GM19395 (cell line): ENCODE data around the gene PCARE.

Experiments
- ATAC-seq: cut with Tn5 transposase; IDR thresholded peaks from one replicate; pipeline ENCODE4 v1.9.1; 2021; ENCODE audit warnings: mild to moderate bottlenecking, moderate library complexity; ENCODE audit not compliant: unreplicated experiment

The PCARE gene

DNA sequence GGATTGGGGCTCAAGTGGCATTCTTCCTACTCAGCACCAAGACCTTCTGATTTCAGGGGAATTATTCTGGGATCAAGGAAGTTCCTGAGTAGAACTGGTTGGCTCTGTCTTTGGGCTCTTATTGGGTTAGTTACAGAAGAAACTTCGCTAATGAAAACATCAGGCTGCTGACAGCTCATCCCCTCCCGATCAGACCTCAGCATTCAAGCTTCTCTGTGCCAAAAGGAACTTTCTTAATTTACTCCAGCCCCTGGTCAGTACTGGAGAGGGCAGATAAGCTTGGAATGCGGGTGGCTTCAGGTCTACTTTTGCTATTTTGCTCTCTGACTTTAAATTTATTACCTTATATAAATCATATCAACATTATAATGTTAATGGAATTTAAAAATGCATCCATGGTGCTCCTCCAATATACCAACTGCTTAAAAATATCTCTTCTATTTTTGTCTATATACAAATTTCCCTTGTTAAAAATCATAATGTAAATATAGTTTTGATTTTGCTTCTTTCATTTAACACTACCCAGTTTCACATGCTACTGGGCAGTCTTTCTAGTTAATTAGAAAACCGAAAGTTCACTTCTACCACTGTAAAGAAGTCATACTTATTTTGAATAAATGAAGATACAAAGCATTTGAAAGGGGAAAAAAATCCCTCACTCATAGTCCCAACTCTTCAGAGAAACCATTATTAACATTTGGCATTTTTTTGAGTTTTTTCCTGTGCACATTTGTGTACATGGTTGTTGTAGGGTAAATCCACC is 34.4 kb downstream of the PCARE start:
- ATAC-seq: no peak

DNA sequence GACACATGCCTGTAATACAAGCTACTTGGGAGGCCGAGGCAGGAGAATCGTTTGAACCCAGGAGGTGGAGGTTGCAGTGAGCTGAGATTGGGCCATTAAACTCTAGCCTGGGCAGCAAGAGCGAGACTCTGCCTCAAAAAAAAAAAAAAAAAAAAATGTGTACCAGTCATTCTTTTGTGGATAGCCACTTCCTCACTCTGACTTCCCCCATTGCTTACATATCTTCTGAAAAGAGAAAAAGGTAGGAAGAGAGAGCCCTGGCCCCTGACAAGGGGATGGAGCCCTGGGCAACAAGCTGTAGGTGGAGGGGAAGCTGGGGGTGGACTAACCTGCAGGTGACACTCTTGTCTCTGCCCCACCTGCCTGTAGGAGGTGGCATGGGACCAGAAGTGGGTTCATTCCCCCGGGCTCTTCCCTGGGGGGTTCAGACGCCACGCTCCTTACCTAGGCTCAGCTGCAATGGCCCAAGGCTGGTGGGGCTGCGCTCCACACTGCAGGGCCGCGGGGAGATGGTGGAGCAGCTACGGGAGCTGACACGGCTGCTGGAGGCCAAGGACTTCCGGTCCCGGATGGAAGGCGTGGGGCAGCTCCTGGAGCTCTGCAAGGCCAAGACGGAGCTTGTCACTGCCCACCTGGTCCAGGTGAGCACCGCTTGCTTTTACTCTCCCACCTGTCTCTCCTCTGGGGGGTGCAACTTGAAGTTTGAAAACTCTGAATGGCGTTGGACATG is 39.1 kb downstream of the PCARE start:
- ATAC-seq: no peak

DNA sequence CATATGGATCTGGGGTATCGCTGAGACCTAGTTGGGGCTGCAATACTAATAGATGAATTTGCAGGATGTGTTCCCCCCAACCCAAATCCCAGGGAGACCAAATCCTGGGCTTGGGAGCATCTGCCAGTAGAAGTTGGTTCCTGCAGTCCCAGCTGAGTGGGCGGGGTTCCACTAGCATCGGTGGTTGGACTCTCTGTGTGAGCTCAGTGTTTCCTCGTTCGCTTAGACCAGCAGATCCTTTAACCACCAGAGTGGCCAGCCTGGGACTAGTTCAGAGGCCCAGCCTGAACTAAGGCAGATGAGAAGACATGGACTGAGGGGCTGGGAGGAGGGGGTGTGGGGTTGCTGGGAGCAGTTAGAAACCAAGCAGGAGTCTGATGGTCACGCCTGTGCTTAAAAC is 40.7 kb downstream of the PCARE start:
- ATAC-seq: no peak

GRCh38 chr2:29033172-29033571 is 41.2 kb downstream of the PCARE start:
- ATAC-seq: no peak

DNA sequence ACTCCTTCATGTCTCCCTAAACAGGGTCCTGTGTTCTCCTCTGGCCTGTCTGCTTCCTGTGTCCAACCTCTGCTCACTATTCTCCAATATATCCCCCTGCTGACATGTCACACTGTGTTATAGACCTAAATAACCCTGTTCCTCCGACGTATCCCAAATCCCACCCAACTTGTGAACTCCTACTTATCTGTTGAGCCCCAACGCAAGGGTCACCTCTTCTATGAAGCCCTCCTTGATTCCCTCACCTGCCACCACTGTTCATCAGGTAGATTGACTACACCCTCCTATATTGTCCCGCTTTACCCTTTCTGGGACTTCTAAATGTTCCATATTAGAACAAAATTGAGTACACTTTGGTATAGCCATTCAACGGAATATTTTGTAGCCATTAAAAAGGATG is 42.1 kb downstream of the PCARE start:
- ATAC-seq: no peak

DNA sequence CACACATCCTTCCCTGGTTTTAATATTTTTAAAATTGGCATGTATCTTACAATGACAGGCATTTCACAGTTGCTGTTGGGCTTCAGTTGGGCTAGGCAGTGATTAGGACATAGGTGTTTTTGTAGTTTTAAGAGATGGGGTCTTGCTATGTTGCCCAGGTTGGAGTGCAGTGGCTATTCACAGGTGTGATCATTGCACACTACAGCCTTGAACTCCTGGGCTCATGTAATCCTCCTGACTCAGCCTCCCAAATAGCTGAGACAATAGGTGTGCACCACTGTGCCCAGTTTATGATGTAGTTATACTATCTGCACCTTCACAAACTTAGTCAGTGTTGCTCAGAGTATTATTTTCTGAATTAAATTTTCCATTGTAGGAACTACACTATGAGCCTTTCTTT is 43.3 kb downstream of the PCARE start:
- ATAC-seq: no peak

GRCh38 chr2:29025711-29026110 is 48.6 kb downstream of the PCARE start:
- no peak for ATAC-seq

GRCh38 chr2:29024882-29025430 is 49.4 kb downstream of the PCARE start:
- no peak for ATAC-seq

- ATAC-seq: no peak
Observed at GRCh38 chr2:29023188-29023587, 51.1 kb downstream of the PCARE start.

DNA sequence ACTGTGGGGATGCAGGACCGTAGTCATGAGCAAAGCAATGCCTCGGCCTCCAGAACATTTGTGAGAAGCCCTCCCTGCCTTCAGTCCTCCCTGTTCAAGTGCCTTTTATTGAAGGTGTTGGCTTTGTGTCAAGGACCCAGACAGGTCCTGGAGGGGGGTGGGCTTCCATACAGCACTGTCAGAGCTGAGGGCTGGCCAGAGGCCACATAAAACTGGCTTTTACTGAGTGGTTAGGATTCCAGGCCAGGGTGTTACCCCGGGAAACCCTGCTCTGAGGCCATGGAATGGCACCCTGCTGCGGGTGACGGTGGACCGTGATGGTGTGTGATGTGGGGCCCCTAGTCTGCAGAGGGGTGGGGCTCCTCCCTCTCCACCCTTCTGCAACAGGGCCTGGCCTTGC is 51.6 kb downstream of the PCARE start:
- no peak for ATAC-seq

GRCh38 chr2:29021886-29022285 is 52.4 kb downstream of the PCARE start:
- no peak for ATAC-seq

- no peak for ATAC-seq
Observed at GRCh38 chr2:29017716-29018435, 56.4 kb downstream of the PCARE start.

- ATAC-seq: no peak
Observed at GRCh38 chr2:29016504-29016903, 57.8 kb downstream of the PCARE start.

- no peak for ATAC-seq
Observed at GRCh38 chr2:29015701-29016470, 58.4 kb downstream of the PCARE start.

- ATAC-seq: no peak
Observed at GRCh38 chr2:29014811-29015421, 59.4 kb downstream of the PCARE start.

DNA sequence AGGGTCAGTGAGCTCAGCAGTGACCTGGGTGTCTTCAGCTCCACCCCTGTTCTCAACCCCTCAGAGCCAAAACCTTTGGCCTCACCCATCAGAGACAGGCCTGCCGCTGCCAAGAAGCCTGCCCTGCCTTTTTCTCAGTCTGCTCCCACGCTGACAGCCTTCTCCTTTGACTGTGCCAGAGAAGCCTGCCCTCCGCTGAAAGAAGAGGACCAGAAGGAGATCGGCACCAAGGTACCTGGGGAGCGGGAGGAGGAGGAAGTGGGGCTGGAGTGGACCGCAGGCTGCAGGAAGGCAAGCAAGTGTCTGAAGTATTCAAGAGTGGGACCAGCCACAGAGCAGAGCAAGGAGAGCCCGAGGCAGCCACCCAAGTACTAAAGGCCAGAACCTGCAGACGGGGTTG is 60.0 kb downstream of the PCARE start:
- no peak for ATAC-seq

DNA sequence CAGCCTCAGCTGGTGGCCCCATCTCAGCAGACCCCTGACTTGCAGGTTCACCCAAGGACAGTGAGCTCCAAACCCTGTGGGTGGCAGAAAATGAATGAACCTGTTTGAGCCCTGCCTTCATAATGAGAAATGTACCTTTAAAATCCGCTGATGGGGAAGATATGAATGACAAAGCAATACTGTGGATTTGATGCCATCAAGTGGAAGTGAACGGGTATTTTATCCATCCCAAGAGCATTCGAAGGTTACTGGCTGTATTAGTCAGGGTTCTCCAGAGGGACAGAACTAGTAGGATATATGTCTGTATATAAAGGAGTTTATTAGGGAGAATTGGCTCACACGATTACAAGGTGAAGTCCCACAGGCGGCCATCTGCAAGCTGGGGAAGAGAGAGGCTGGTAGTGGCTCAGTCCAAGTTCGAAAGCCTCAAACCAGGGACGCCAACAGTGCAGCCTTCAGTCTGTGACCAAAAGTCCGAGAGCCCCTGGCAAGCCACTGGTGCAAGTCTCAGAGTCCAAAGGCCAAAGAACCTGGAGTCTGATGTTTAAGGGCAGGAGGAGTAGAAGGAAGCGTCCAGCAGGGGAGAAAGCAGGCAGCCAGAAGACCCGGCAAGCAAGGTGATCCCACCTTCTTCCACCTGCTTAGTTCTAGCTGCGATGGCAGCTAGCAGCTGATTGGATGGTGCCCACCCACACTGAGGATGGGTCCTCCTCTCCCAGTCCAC is 61.1 kb downstream of the PCARE start:
- no peak for ATAC-seq

DNA sequence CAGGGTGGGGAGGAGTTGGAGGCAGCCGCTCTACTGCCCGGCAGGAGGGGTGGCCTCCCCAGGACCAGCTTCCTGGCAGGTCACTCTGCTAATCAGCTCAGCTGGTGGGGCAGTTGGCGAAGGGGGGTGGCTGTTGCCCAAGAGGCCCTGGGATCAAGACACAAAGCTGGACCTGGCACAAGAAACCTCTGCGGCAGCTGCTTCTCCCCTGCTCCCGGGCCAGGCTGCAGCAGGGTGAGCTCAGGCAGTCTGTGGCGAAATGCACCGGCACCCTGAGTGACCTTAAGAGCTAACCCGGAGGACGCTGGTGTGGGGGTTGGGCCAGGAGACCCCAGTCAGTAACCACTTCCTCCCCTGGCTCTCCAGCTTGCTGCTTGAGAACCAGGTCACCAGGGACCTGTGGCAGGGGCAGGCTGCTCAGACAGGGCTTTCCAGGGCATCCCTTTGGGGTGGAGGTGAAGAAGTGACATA is 62.1 kb downstream of the PCARE start:
- ATAC-seq: no peak
